Activated naive CD4-positive, alpha-beta T cell treated with anti-CD3 and anti-CD28 coated beads, Interleukin-2, amount 50 U/mL, for 24 hours (primary cell): Measurements from ENCODE around the gene C5orf15.

Source experiments
- H3K27ac Mint-ChIP-seq: one replicate; pipeline ENCODE4 v1.8.0; 2021; ENCODE audit warnings: mild to moderate bottlenecking, mixed read lengths
- H3K27me3 Mint-ChIP-seq: one replicate; pipeline ENCODE4 v1.8.0; 2021; ENCODE audit warnings: mixed read lengths
- H3K36me3 Mint-ChIP-seq: one replicate; pipeline ENCODE4 v1.8.0; 2021; ENCODE audit warnings: mixed read lengths
- H3K4me1 Mint-ChIP-seq: one replicate; pipeline ENCODE4 v1.8.0; 2021; ENCODE audit warnings: mixed read lengths
- H3K4me3 Mint-ChIP-seq: one replicate; pipeline ENCODE4 v1.8.0; 2021; ENCODE audit warnings: mild to moderate bottlenecking, mixed read lengths
- H3K9me3 Mint-ChIP-seq: one replicate; pipeline ENCODE4 v1.8.0; 2021; ENCODE audit warnings: mixed read lengths

C5orf15 gene

DNA sequence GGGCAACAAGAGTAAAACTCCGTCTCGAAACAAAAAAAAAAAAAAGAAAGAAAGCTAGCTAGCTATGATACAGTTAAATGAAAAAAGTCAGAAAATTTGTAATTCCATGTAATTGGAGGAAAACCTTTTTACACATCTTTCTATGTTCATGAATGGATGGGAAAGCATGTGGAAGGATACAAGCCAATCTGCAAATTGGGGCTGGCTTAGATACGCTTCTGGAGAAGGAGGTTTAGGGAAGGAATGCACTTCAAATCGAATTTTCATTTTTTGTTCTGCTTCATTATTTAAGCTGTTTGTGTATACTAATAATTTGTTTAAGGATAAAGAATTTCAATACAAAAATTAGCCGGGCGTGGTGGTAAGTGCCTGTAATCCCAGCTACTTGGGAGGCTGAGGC, 29.6 kb upstream of the C5orf15 start:
- Mint-ChIP-seq H3K4me1 (peaks cover 83% of the 10 kb centered on the region), H3K27ac (no peak overlapping the region), H3K4me3 (no peak overlapping the region), H3K9me3 (no peaks in the 10 kb centered on the region), H3K36me3 (peaks cover 8% of the 10 kb centered on the region), H3K27me3 (no peaks in the 10 kb centered on the region)

DNA sequence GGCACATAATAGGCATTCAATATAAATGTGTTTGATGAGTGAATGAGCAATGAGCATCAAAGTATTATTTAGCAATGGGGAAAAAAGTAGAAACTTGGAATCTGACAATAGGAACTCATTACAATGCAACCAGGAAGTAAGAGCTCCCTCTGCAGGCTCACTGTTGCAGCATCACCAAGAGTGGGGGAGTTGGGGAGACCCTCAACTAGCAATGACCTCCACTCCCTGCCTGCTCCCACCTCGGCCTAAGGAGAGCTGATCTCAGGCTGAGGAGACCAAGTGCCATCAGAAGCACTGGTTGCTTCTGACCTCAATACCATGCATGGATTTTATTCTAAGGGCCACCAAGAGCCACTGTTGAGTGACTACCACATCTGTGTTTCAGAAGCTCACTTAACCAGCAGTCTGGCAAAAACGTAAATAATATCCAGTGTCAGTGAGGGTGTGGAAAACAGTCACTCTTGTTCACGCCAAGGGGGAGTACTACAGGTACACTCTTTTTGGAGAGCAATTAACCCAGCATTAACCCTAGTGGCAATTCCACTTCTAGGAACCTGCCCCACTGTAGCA, 28.3 kb upstream of the C5orf15 start:
- H3K9me3 Mint-ChIP-seq = no peaks in the 10 kb centered on the region
- H3K27ac Mint-ChIP-seq = no peak overlapping the region
- no peaks in the 10 kb centered on the region for H3K27me3 Mint-ChIP-seq
- peaks cover 78% of the 10 kb centered on the region for H3K4me1 Mint-ChIP-seq
- peaks cover 6% of the 10 kb centered on the region for H3K36me3 Mint-ChIP-seq
- H3K4me3 Mint-ChIP-seq = no peak overlapping the region

DNA sequence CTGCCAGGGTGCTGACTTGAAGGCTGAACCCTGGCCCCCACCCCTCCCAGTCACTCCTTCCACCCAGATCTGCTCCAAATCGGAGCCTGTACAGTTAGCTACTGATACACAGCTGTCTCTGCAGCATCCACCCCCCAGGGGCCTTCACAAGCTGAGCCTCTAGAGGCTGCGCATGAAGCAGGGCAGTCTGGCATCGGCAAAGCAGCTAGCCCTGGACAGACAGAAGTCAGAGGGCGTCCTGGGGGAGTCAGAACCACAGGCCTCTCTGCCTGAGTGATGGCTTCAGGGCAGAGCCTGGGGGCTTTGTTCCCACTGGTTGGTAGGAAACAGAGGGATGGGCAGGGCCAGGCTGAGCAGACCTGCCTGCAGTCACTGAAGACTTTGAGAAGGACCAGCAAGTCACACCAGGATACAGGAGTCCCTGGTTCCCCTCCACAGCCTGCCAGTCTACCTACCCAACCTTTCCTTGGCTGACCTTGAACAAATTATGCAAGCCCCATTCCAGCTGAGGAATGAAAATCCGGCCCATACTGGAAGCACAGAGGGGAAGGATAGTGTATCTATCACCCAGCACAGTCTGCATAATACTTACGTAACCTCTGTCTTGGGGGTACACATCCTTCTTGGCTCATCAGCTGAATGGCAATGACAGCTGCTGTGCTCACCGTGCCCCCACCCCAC, 27.6 kb upstream of the C5orf15 start:
- peaks cover 72% of the 10 kb centered on the region for H3K4me1 Mint-ChIP-seq
- peaks cover 5% of the 10 kb centered on the region for H3K36me3 Mint-ChIP-seq
- H3K27ac Mint-ChIP-seq = no peak overlapping the region
- H3K9me3 Mint-ChIP-seq = no peaks in the 10 kb centered on the region
- H3K4me3 Mint-ChIP-seq = no peak overlapping the region
- no peaks in the 10 kb centered on the region for H3K27me3 Mint-ChIP-seq

DNA sequence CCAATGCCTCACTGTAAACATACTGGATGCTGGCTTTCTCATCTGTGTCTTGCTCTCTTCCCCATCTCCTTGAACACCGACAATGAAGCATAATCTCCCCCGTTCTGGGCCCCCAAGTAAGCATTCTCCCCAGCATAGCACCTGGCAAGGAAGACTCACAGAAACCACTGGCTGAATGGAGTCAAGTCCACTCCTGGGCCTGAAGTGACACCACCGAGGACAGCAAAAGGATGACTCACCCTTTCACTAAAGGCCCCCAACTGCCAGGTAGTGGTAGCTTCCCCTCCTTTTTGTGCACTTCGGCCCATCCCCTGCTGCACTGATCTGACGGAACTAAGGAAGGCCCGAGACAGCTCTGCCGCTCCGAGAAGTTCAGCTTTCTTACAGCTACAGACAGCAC, 26.9 kb upstream of the C5orf15 start:
- Mint-ChIP-seq H3K27ac (no peak overlapping the region), H3K36me3 (peaks cover 11% of the 10 kb centered on the region), H3K27me3 (no peaks in the 10 kb centered on the region), H3K4me3 (peak overlapping the region; percentile 19), H3K9me3 (no peaks in the 10 kb centered on the region), H3K4me1 (peaks cover 66% of the 10 kb centered on the region)

DNA sequence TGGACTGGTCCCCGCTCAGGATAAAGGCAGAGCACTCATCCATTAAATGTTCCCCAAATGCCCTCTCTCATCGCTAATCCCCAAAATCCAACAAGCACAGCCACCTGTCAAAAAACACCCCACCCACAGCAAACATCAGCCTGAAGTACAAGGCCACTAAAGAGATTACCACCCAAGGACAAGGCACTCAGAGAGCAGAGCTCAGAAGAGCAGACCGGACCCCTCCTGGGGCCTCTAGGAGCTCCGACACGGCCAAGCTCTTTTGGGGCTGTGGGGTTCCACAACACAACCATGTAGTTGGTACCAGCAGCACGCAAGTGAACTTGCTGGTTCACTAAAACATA, 26.5 kb upstream of the C5orf15 start:
- Mint-ChIP-seq H3K36me3 (peaks cover 12% of the 10 kb centered on the region), H3K4me3 (no peak overlapping the region), H3K27me3 (no peaks in the 10 kb centered on the region), H3K27ac (no peak overlapping the region), H3K4me1 (peaks cover 63% of the 10 kb centered on the region), H3K9me3 (no peaks in the 10 kb centered on the region)

DNA sequence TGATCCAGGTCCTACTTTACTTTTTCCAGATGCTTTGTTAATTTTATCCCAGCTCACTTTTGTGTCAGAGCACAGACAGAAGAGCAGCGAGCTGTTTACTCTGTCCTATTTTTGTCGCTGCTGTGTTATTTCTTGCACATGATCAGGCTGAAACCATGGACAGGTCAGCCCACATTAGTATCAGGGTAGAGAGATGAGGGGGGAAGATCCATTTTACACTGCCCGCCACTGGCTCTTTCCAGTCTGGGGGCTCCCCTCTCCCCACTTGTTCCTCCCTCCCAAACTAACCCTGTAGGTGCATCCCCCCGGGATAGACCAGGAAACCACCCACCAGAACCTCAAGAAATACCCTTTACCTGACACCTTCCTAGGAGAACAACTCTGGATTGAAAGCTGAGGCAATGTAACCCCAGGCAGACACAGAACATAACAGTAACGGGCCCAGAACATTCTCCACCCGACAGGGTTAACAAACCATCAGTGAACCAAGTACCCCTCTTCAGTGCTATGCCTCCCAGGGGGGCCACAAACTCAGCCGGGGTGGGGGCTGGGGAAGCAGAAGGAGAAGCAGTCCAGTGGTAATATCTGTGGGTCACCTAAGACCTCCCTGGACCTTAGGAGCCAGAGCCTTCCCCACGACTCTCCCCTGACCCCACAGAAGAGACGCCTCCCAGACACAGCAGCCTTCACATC, 26.0 kb upstream of the C5orf15 start:
- H3K36me3 Mint-ChIP-seq = peaks cover 10% of the 10 kb centered on the region
- no peaks in the 10 kb centered on the region for H3K27me3 Mint-ChIP-seq
- H3K27ac Mint-ChIP-seq = no peak overlapping the region
- H3K4me3 Mint-ChIP-seq = no peak overlapping the region
- H3K9me3 Mint-ChIP-seq = no peaks in the 10 kb centered on the region
- H3K4me1 Mint-ChIP-seq = peaks cover 57% of the 10 kb centered on the region

DNA sequence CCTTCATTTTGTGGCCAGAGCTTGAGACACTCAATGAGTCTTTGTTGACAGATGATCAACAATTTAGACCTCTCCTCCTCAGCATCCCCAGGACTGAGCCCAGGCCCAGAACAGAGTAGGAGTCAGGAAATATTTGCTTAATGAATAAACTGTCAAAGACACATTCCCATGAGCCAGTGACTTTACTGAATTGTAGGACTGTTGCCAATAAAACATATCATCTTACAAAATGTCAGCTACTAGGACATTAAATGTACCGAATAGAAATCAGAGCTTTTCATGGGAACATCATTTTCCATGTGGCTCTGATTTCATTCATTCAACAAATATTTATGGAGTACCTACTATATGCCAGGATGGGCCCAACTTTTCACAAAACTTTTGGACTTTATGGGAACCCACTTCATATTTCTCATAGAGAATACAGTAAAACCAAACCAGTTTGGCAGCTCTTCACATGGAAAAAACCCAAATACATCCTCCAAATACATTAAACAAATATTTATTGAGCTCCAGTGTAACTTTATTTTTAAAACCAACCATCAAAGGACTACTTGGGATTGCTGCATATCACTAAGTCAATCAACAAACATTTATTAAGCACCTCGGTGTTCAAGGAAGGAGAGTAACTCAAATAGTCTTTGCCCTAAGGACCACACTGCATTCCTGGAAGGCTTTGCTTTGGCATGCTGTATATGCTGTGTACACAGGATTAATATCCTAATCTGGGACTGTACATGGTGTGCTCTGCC, 24.9 kb upstream of the C5orf15 start:
- no peak overlapping the region for H3K27ac Mint-ChIP-seq

DNA sequence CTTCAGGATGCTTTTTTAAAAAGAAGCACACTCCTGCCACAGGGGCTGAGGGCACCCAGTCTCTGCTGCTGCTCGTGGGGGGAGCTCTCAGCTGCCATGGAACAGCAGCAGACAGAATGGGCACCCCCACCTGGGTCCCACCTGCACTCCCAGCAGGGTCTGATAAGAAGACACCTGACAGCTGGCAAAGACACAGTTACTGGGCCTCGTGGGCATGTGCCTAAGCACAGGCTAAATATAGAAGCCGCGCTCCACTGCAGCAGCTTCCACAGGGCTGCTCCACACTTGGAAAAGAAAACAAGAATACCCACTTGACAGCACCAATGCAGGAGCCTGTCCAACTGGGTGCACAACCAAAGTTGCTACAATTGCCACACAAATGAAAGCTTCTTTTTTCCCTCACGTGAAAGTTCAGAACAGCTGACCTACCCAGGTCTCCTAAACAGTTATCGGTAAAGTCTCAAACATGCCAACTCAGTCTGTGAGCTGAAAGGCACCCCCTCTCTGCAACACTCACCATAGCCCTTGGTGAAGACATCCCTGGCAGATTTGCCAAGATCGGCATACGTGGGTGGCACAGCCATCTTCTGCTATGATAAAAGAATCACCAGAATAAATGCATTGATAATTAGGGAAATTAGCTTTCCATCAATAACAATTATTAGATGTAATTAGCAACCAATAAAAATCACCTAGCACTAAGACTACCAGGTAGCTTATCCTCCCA, 24.2 kb upstream of the C5orf15 start:
- Mint-ChIP-seq H3K27ac (no peak overlapping the region), H3K4me1 (peaks cover 43% of the 10 kb centered on the region), H3K27me3 (no peaks in the 10 kb centered on the region), H3K4me3 (no peak overlapping the region), H3K36me3 (peaks cover 18% of the 10 kb centered on the region), H3K9me3 (no peaks in the 10 kb centered on the region)

More for the DNA sequence above, 24.9 kb upstream of the C5orf15 start:
- Mint-ChIP-seq H3K36me3 (peaks cover 14% of the 10 kb centered on the region), H3K4me3 (no peak overlapping the region), H3K27me3 (no peaks in the 10 kb centered on the region), H3K9me3 (no peaks in the 10 kb centered on the region), H3K4me1 (peaks cover 49% of the 10 kb centered on the region)

DNA sequence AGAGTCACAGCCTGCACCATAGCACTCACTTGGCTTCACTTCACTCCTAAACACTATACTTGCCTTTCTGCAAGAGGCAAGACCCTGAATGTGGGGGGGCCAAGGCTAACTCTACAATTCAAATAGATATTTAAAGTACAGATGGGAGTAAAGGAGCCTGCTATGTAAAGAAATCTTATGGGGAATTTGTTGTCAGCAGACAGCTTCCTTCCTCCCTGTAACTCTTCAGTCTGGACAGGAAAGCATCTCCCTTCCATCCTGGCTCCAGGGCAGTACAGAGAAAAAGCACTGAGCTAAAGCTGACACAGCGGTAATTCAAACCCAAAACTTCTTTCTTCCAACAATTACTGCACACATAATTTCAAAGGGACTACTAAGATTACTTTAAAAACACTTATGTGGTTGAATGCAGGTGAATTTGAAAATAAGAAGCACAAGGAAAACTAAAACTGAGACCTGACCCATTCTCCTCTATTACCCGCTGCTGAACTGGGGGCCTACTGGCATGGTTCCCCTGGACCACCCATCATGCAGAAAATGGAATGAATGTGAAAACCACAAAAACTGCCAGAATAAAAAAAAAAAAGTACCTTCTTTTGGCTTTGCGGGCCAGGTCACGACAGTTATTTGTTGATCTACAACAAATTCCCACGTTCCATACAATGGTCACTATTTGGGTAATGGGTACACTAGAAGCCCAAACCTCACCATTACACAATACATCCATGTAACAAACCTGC, 22.9 kb upstream of the C5orf15 start:
- H3K27me3 Mint-ChIP-seq = no peaks in the 10 kb centered on the region
- H3K4me1 Mint-ChIP-seq = peaks cover 34% of the 10 kb centered on the region
- H3K9me3 Mint-ChIP-seq = no peaks in the 10 kb centered on the region
- no peak overlapping the region for H3K4me3 Mint-ChIP-seq
- H3K27ac Mint-ChIP-seq = no peak overlapping the region
- H3K36me3 Mint-ChIP-seq = peaks cover 18% of the 10 kb centered on the region

DNA sequence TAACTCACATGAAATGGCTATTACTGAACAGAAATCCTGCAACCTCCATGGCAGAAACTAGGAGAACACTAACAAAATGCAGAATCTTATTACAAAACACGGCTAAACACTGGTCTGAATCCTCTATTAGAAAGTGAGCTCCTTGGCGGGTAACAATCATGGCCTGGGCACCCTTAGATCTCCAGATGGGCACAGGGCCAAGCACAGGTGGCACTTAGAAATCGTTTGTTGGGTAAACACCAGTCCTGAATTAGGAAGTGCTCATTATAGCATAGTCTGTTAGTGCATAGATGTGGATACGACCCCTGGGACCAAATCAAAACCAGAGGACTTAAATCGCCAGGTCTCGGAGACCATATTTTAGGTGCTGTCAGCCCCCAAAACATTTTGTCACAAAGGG, 22.0 kb upstream of the C5orf15 start:
- H3K9me3 Mint-ChIP-seq = no peaks in the 10 kb centered on the region
- no peak overlapping the region for H3K4me3 Mint-ChIP-seq
- no peak overlapping the region for H3K27ac Mint-ChIP-seq
- peaks cover 29% of the 10 kb centered on the region for H3K4me1 Mint-ChIP-seq
- peaks cover 20% of the 10 kb centered on the region for H3K36me3 Mint-ChIP-seq
- no peaks in the 10 kb centered on the region for H3K27me3 Mint-ChIP-seq

DNA sequence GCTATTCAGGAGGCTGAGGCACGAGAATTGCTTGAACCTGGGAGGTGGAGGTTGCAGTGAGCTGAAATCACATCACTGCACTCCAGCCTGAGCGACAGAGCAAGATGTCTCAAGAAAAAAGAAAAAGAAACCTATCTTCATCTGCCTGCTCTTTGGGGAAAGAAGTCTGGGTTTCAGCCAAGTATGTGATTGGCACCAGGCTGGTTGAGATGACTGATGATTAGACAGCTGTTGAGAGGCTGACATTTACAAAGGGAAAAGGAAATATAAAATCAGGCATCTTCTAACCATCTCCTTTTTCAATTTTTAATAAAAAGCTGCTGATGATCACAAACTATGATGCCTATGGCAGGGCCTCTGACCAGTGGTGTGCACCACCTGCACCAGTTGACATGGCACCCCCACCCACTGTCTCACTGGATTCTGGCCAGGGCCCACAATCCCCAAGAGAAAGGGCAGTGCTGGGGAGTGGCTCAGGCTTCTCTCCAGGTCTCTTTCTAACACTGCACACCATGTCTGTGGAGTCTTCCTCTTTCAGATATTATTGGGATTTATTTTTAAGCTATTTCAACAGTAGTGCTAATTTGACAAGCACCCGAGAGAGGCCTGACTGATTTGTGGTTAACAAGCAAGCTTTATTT, 17.2 kb upstream of the C5orf15 start:
- H3K4me1 Mint-ChIP-seq = no peaks in the 10 kb centered on the region
- H3K4me3 Mint-ChIP-seq = no peak overlapping the region
- H3K27ac Mint-ChIP-seq = no peak overlapping the region
- peaks cover 17% of the 10 kb centered on the region for H3K36me3 Mint-ChIP-seq
- H3K27me3 Mint-ChIP-seq = no peaks in the 10 kb centered on the region
- no peaks in the 10 kb centered on the region for H3K9me3 Mint-ChIP-seq

DNA sequence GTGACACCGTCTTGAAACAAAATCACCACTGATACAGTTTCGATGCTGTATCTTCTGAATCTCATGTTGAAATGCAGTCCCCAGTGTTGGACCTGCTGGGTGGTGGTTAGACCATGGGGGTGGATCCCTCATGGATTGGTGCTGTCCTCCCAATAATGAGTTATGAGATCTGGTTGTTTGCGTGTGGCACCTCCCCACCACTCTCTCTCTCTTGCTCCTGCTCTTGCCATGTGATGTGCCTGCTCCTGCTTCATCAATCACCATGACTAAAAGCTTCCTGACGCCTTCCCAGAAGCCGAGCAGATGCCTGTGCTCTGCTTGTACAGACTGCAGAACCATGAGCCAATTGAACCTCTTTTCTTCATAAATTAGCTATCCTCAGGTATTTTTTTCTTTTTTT, 15.2 kb upstream of the C5orf15 start:
- Mint-ChIP-seq H3K9me3 (no peaks in the 10 kb centered on the region), H3K27me3 (no peaks in the 10 kb centered on the region), H3K36me3 (peaks cover 12% of the 10 kb centered on the region), H3K27ac (no peak overlapping the region), H3K4me3 (no peak overlapping the region), H3K4me1 (peaks cover 5% of the 10 kb centered on the region)

DNA sequence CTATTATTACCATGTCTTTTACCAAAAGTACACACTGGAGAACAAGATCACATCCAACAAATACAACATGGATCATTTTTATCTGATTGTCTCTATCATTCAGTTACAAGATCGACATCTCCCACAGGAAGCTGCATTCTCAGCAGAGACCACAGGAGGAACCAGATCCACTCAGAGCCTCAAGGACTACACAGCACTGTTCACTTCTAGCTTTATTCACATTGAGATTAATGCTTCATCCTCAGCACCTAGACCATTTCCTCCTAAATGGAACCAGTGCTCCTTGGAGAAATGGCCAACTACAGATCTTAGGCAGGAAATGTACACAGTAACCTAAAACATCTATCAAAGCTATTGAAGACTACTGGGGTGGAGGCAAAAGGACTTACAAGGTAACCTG, 13.3 kb upstream of the C5orf15 start:
- Mint-ChIP-seq H3K4me3 (no peak overlapping the region), H3K27ac (no peak overlapping the region), H3K9me3 (no peaks in the 10 kb centered on the region), H3K36me3 (peaks cover 8% of the 10 kb centered on the region), H3K4me1 (peaks cover 11% of the 10 kb centered on the region), H3K27me3 (no peaks in the 10 kb centered on the region)

DNA sequence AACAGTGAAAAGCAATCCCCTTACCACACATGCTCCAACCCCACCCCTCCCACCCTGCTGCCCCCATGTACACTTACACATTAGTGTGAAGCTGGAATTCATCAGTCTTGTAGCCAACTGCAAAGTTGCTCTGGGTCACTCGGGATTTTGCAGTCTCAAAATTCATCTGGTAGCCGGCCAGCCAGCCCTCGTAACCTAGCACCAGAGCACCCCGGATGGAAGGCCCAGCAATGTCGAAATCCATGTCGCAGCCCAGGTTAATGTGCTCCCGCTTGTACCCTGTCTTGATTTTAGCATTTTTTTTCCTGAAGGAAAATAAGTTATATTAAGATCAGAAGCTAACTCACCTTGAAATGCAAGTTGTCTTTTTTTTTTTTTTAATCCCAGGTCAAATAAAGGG, 12.2 kb upstream of the C5orf15 start:
- peaks cover 7% of the 10 kb centered on the region for H3K36me3 Mint-ChIP-seq
- no peak overlapping the region for H3K27ac Mint-ChIP-seq

More for the DNA sequence above, 12.2 kb upstream of the C5orf15 start:
- no peak overlapping the region for H3K4me3 Mint-ChIP-seq
- no peaks in the 10 kb centered on the region for H3K27me3 Mint-ChIP-seq
- no peaks in the 10 kb centered on the region for H3K9me3 Mint-ChIP-seq
- H3K4me1 Mint-ChIP-seq = peaks cover 11% of the 10 kb centered on the region
